B cell (primary cell): ENCODE results near the gene PLIN5. TPM values are rescaled to one million over a fixed set of nuclear protein-coding genes. Genes with fewer than 3 reads are reported as not detected.

ENCODE experiments used
- ATAC-seq: fragments of 200-7000 bp; cut with Tn5 transposase; one replicate; pipeline ENCODE4 v1.10.0; 2021; ENCODE audit warnings: low read depth, mild to moderate bottlenecking, moderate number of reproducible peaks, moderate library complexity
- CTCF ChIA-PET: fragments of 350-600 bp; sonication (Branson Sonifier 250); formaldehyde crosslinking; loops from one replicate; lab custom pipeline; 2021; ENCODE audit warnings: antibody characterized with exemption, inconsistent platforms; lab: Charles Lee
- POLR2A ChIA-PET: fragments of 350-600 bp; sonication (Branson Sonifier 250); formaldehyde crosslinking; loops from one replicate; lab custom pipeline; 2021; ENCODE audit warnings: antibody characterized with exemption; lab: Charles Lee
- DNase-seq: peaks from one replicate; pipeline ENCODE4 v3.0.0; 2013
- H2AFZ ChIP-seq: 2 replicates; pipeline ENCODE4 v1.6.1; 2012; ENCODE audit warnings: mild to moderate bottlenecking, low read depth, low read length; ENCODE audit not compliant: insufficient read depth, poor library complexity, severe bottlenecking
- H3K27ac ChIP-seq, 2 donors: 1 replicate in 1 of 2; 2 replicates in 1 of 2; pipeline ENCODE4 v1.5.1; 2012 to 2013; ENCODE audit warnings: low read length in 2 of 2, mild to moderate bottlenecking in 2 of 2, moderate library complexity in 1 of 2
- H3K27me3 ChIP-seq, 4 experiments: fragments of 200-600 bp in 1 of 4; sonication (generic) in 1 of 4; replicated peaks in 1 of 4; 1 replicate in 2 of 4; 2 replicates in 2 of 4; pipeline versions ENCODE4 v1.6.1 to v1.7.0; 2013 to 2016; ENCODE audit warnings: low read length in 3 of 4, mild to moderate bottlenecking in 2 of 4, mixed read lengths in 1 of 4, moderate library complexity in 1 of 4; ENCODE audit not compliant: insufficient read depth in 4 of 4, control insufficient read depth in 3 of 4; ENCODE audit errors: control extremely low read depth in 1 of 4
- H3K36me3 ChIP-seq, 2 experiments: replicated peaks in 1 of 2; 1 replicate in 1 of 2; 2 replicates in 1 of 2; pipeline versions ENCODE4 v1.6.1 to v1.7.1; 2013; ENCODE audit warnings: low read length in 1 of 2; ENCODE audit not compliant: insufficient read depth in 2 of 2, control insufficient read depth in 1 of 2; ENCODE audit errors: control extremely low read depth in 1 of 2, extremely low read depth in 1 of 2
- H3K4me1 ChIP-seq, 2 donors: fragments of 200-600 bp in 1 of 2; sonication (generic) in 1 of 2; 1 replicate in 1 of 2; 2 replicates in 1 of 2; pipeline versions ENCODE4 v1.5.1 to v1.6.1; 2013 to 2017; ENCODE audit warnings: low read length in 2 of 2; ENCODE audit not compliant: control insufficient read depth in 2 of 2, insufficient read depth in 2 of 2
- H3K4me2 ChIP-seq: replicated peaks from 2 replicates; pipeline ENCODE3; 2012; ENCODE audit warnings: mild to moderate bottlenecking, low read depth, low read length; ENCODE audit not compliant: poor library complexity, severe bottlenecking
- H3K4me3 ChIP-seq, 5 experiments: fragments of 200-600 bp in 1 of 5; sonication (generic) in 1 of 5; 1 replicate in 3 of 5; 2 replicates in 2 of 5; pipeline versions ENCODE4 v1.5.1 to v1.7.0; 2011 to 2016; ENCODE audit warnings: low read length in 4 of 5, mild to moderate bottlenecking in 4 of 5, low read depth in 2 of 5, control low read depth in 1 of 5, moderate library complexity in 1 of 5; ENCODE audit not compliant: insufficient read depth in 1 of 5; ENCODE audit errors: control extremely low read depth in 1 of 5, extremely low read depth in 1 of 5
- H3K79me2 ChIP-seq: fragments of 200-600 bp; sonication (generic); one replicate; pipeline ENCODE4 v1.6.0; 2016; ENCODE audit warnings: low read length; ENCODE audit not compliant: control insufficient read depth, insufficient read depth
- H3K9ac ChIP-seq: fragments of 200-600 bp; sonication (generic); 2 replicates; pipeline ENCODE4 v1.6.1; 2017; ENCODE audit warnings: mild to moderate bottlenecking, low read length, moderate library complexity
- H3K9me3 ChIP-seq, 3 donors: one replicate each; pipeline versions ENCODE4 v1.6.1 to v1.7.1; 2013; ENCODE audit warnings: low read length in 2 of 3; ENCODE audit not compliant: control insufficient read depth in 2 of 3, insufficient read depth in 1 of 3; ENCODE audit errors: control extremely low read depth in 1 of 3
- H4K20me1 ChIP-seq: 2 replicates; pipeline ENCODE4 v1.6.0; 2012; ENCODE audit warnings: mild to moderate bottlenecking, low read length; ENCODE audit not compliant: insufficient read depth, control insufficient read depth, poor library complexity, severe bottlenecking
- H3K27ac Mint-ChIP-seq: one replicate; pipeline ENCODE4 v1.8.0; 2021; ENCODE audit warnings: mixed read lengths
- H3K27me3 Mint-ChIP-seq: one replicate; pipeline ENCODE4 v1.8.0; 2021; ENCODE audit warnings: mixed read lengths
- H3K4me1 Mint-ChIP-seq: one replicate; pipeline ENCODE4 v1.8.0; 2021; ENCODE audit warnings: mixed read lengths
- H3K4me3 Mint-ChIP-seq: one replicate; pipeline ENCODE4 v1.8.0; 2021; ENCODE audit warnings: mixed read lengths
- H3K9me3 Mint-ChIP-seq: one replicate; pipeline ENCODE4 v1.8.0; 2022; ENCODE audit warnings: mixed read lengths; ENCODE audit not compliant: insufficient read depth
- CTCF ChIP-seq: fragments of 200-600 bp; IDR thresholded peaks from one replicate; pipeline ENCODE4 v1.8.0; 2022; ENCODE audit warnings: antibody characterized with exemption, mild to moderate bottlenecking
- EZH2 ChIP-seq: IDR thresholded peaks from 2 replicates; pipeline ENCODE4 v1.6.1; 2012; ENCODE audit warnings: borderline replicate concordance, low read depth, mild to moderate bottlenecking, moderate library complexity, low read length; ENCODE audit not compliant: insufficient read depth, poor library complexity, severe bottlenecking
- WGBS: methylation state at CpG from one replicate; pipeline ENCODE4 v1.1.5; 2013; ENCODE audit warnings: missing lambda C conversion rate; ENCODE audit not compliant: insufficient coverage; 5-methylcytosine and 5-hydroxymethylcytosine counted together
- intact Hi-C: fragments of 100-400 bp; cut with micrococcal nuclease; formaldehyde crosslinking; loops from one replicate; pipeline ENCODE4 v1.10.0; 2022
- polyA plus RNA-seq: library from polyadenylated mRNA; depleted of rRNA; stranded (reverse); fragments of >200 nt; gene quantifications from 2 replicates; pipeline ENCODE4 v1.2.3, GENCODE V29; 2012
- total RNA-seq, 2 donors: library from RNA; stranded (reverse); fragments of 120-200 nt in 1 of 2; gene quantifications; 1 replicate in 1 of 2; 2 replicates in 1 of 2; pipeline versions ENCODE4 v1.2.3 to v1.2.4, GENCODE V29; 2013 to 2022

Gene PLIN5
- total and polyA plus RNA-seq, 2 donors (not counting 1 experiment from before 2014, with no cell fraction given): 0.15 to 0.27 TPM

- Histone ChIP-seq H3K9ac (no peak overlapping the region), H2AFZ (no peak overlapping the region), H3K27ac (no peak overlapping the region), H3K27me3 (peaks cover 0 to 2% (median 0%) of the 10 kb centered on the region in 4 experiments), H3K36me3 (no peaks in the 10 kb centered on the region), H3K79me2 (no peaks in the 10 kb centered on the region), H3K4me1 (no peaks in the 10 kb centered on the region), H3K4me3 (no peak overlapping the region), H4K20me1 (no peaks in the 10 kb centered on the region), H3K9me3 (peaks cover 0 to 14% (median 0%) of the 10 kb centered on the region in 3 donors), H3K4me2 (no peak overlapping the region)
- no peak overlapping the region for H3K27ac Mint-ChIP-seq
- H3K9me3 Mint-ChIP-seq: no peaks in the 10 kb centered on the region
- peaks cover 3% of the 10 kb centered on the region for H3K27me3 Mint-ChIP-seq
- TF ChIP-seq EZH2 (no peak), CTCF (no peak)
- intact Hi-C loops: no loop called here
- WGBS: 64% methylated on average over 13 of the region's 14 CpGs
- POLR2A ChIA-PET: no interaction called here
- ATAC-seq (no peak), DNase-seq (no peak)
- H3K4me3 Mint-ChIP-seq: no peak overlapping the region
- CTCF ChIA-PET: interaction anchor here (1.5 kb wide), 1 partner anchor 10 kb away, joined by 3 read pairs; no protein-coding TSS in a partner anchor
- no peaks in the 10 kb centered on the region for H3K4me1 Mint-ChIP-seq
Observed at GRCh38 chr19:4516199-4516938, 18.7 kb downstream of the PLIN5 start.

GRCh38 chr19:4515732-4516131 lies 19.3 kb downstream of the PLIN5 start:
- POLR2A ChIA-PET: interaction anchor here (1.1 kb wide), 1 partner anchor 9 kb away, joined by 6 read pairs; no protein-coding TSS in a partner anchor

More at GRCh38 chr19:4515732-4516131, 19.3 kb downstream of the PLIN5 start:
- H3K79me2 ChIP-seq: no peaks in the 10 kb centered on the region
- peaks cover 0 to 2% (median 0%) of the 10 kb centered on the region in 4 experiments for H3K27me3 ChIP-seq
- DNase-seq (no peak), ATAC-seq (no peak)
- H3K9me3 ChIP-seq: peaks cover 0 to 14% (median 0%) of the 10 kb centered on the region in 3 donors
- H3K4me2 ChIP-seq: no peak overlapping the region
- no peak for TF ChIP-seq CTCF
- no peak for TF ChIP-seq EZH2
- no peak overlapping the region for H3K4me3 ChIP-seq
- WGBS: 90% methylated on average over 3 of the region's 5 CpGs
- peaks cover 3% of the 10 kb centered on the region for H3K27me3 Mint-ChIP-seq
- H2AFZ ChIP-seq: no peak overlapping the region
- H3K4me1 Mint-ChIP-seq: no peaks in the 10 kb centered on the region
- no peak overlapping the region for H3K27ac Mint-ChIP-seq
- H3K36me3 ChIP-seq: no peaks in the 10 kb centered on the region
- CTCF ChIA-PET: no interaction called here
- H3K9me3 Mint-ChIP-seq: no peaks in the 10 kb centered on the region
- H3K4me3 Mint-ChIP-seq: no peak overlapping the region
- H4K20me1 ChIP-seq: no peaks in the 10 kb centered on the region
- no peaks in the 10 kb centered on the region for H3K4me1 ChIP-seq
- intact Hi-C loops: no loop called here
- H3K27ac ChIP-seq: no peak overlapping the region
- no peak overlapping the region for H3K9ac ChIP-seq
